Measurements from ENCODE around the gene PLEKHG2.
A peak's percentile ranks its signal among the peaks of the same experiment; 100 is the strongest.
"Not testable (repeated sequence)": the region's sequence is repeated elsewhere in the genome, so short reads cannot be mapped to it uniquely, and the experiment has no call there.

Gene PLEKHG2

GRCh38 chr19:39438270-39438934 lies 25.9 kb downstream of the PLEKHG2 start:
- H3K9ac ChIP-seq (ENCODE audit: low read length in 2 of 2) = no peak overlapping the region
- no peak overlapping the region for H3K4me3 ChIP-seq (ENCODE audit: low read length in 2 of 2)
- H3K4me1 ChIP-seq (ENCODE audit: control insufficient read depth, insufficient read depth, low read length) = peaks cover 29% of the 10 kb centered on the region
- no peak overlapping the region for H3K27ac ChIP-seq (ENCODE audit: low read length)
- peaks cover 3 to 6% of the 10 kb centered on the region in 2 donors for H3K27me3 ChIP-seq (ENCODE audit: control insufficient read depth in 1 of 2, insufficient read depth in 2 of 2, low read length in 2 of 2)
- H3K36me3 ChIP-seq (ENCODE audit: control insufficient read depth in 2 of 2, insufficient read depth in 2 of 2, low read length in 2 of 2) = peaks cover 11 to 12% of the 10 kb centered on the region in 2 donors
- no peaks in the 10 kb centered on the region for H3K9me3 ChIP-seq (ENCODE audit: control insufficient read depth in 2 of 2, low read length in 2 of 2)

DNA sequence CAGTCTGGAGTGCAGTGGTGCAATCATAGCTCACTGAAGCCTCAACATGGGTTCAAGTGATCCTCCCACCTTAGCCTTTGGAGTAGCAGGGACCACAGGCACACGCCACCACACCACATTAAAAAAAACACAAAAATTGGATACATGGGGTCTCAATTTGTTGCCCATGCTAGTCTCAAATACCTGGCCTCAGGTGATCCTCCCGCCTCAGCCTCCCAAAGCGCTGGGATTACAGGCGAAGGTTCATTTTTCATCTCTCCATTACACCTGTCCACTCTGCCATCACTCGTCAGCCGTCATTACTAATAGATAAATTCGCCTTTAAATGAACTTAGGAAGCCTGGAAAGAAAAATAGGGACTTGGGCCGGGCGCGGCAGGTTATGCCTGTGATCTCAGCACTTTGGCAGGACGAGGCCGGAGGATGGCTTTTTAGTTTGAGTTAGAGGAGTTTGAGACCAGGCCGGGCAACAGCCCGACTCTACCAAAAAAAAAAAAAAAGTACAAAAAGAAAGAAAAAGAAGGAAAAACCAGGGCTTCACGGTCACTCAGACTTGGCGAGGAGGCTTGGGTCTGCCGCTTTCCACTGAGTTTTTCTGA lies 32.2 kb downstream of the PLEKHG2 start:
- Histone ChIP-seq H3K27me3 (ENCODE audit: control insufficient read depth in 1 of 2, insufficient read depth in 2 of 2, low read length in 2 of 2) (peaks cover 0 to 2% of the 10 kb centered on the region in 2 donors), H3K27ac (ENCODE audit: low read length) (peak overlapping the region; percentile 95), H3K9ac (ENCODE audit: low read length in 2 of 2) (peak overlapping the region; percentile 84 to 100), H3K36me3 (ENCODE audit: control insufficient read depth in 2 of 2, insufficient read depth in 2 of 2, low read length in 2 of 2) (peaks cover 0 to 7% of the 10 kb centered on the region in 2 donors), H3K4me1 (ENCODE audit: control insufficient read depth, insufficient read depth, low read length) (peaks cover 31% of the 10 kb centered on the region), H3K9me3 (ENCODE audit: control insufficient read depth in 2 of 2, low read length in 2 of 2) (no peaks in the 10 kb centered on the region), H3K4me3 (ENCODE audit: low read length in 2 of 2) (peak overlapping the region; percentile 94 to 100)

- H3K27me3 ChIP-seq (ENCODE audit: control insufficient read depth in 1 of 2, insufficient read depth in 2 of 2, low read length in 2 of 2) = peaks cover 0 to 2% of the 10 kb centered on the region in 2 donors
- H3K9ac ChIP-seq (ENCODE audit: low read length in 2 of 2) = peak within 1 kb of the TSS; percentile 84 to 100
- H3K4me3 ChIP-seq (ENCODE audit: low read length in 2 of 2) = peak within 1 kb of the TSS; percentile 94 to 100
- no peaks in the 10 kb centered on the region for H3K9me3 ChIP-seq (ENCODE audit: control insufficient read depth in 2 of 2, low read length in 2 of 2)
- H3K4me1 ChIP-seq (ENCODE audit: control insufficient read depth, insufficient read depth, low read length) = peaks cover 33% of the 10 kb centered on the region
- peaks cover 0 to 7% of the 10 kb centered on the region in 2 donors for H3K36me3 ChIP-seq (ENCODE audit: control insufficient read depth in 2 of 2, insufficient read depth in 2 of 2, low read length in 2 of 2)
- peak within 1 kb of the TSS; percentile 95 for H3K27ac ChIP-seq (ENCODE audit: low read length)
Measured at GRCh38 chr19:39445196-39446111, 33.0 kb downstream of the PLEKHG2 start, which contains the start of gene SUPT5H. SUPT5H (plus strand) TSS chr19:39445582; CDS start chr19:39445891, 309 bp downstream.

GRCh38 chr19:39446365-39447084 lies 34.1 kb downstream of the PLEKHG2 start:
- Histone ChIP-seq H3K27me3 (ENCODE audit: control insufficient read depth in 1 of 2, insufficient read depth in 2 of 2, low read length in 2 of 2) (no peaks in the 10 kb centered on the region), H3K4me1 (ENCODE audit: control insufficient read depth, insufficient read depth, low read length) (peaks cover 34% of the 10 kb centered on the region), H3K4me3 (ENCODE audit: low read length in 2 of 2) (peak overlapping the region; percentile 94 to 100), H3K9ac (ENCODE audit: low read length in 2 of 2) (peak overlapping the region; percentile 84 to 100), H3K36me3 (ENCODE audit: control insufficient read depth in 2 of 2, insufficient read depth in 2 of 2, low read length in 2 of 2) (peaks cover 0 to 7% of the 10 kb centered on the region in 2 donors), H3K27ac (ENCODE audit: low read length) (no peak overlapping the region), H3K9me3 (ENCODE audit: control insufficient read depth in 2 of 2, low read length in 2 of 2) (no peaks in the 10 kb centered on the region)

DNA sequence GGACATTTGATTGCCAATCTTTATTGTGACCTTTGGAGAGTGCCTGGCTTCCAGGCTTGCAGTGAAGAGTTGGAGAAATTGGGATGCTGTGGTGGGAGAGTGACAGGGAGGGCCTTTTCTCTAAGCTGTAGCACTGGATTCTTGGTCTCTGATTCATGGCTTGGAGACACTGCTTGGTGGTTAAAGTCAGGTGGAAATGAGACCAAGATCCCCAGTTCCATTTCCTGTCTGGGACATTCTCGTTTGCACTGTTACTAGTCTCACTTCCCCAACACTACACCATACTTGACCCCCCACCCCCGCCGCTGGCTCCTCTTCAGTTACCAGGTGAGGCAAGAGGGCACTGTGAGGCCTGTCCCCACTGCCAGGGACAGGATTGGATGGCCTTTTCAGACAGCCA lies 35.8 kb downstream of the PLEKHG2 start:
- H3K4me3 ChIP-seq (ENCODE audit: low read length in 2 of 2) = no peak overlapping the region
- H3K27ac ChIP-seq (ENCODE audit: low read length) = no peak overlapping the region
- peaks cover 34% of the 10 kb centered on the region for H3K4me1 ChIP-seq (ENCODE audit: control insufficient read depth, insufficient read depth, low read length)
- peak overlapping the region in 1 of 2 donors; percentile 0 for H3K9ac ChIP-seq (ENCODE audit: low read length in 2 of 2)
- H3K9me3 ChIP-seq (ENCODE audit: control insufficient read depth in 2 of 2, low read length in 2 of 2) = no peaks in the 10 kb centered on the region
- H3K36me3 ChIP-seq (ENCODE audit: control insufficient read depth in 2 of 2, insufficient read depth in 2 of 2, low read length in 2 of 2) = peaks cover 4 to 17% of the 10 kb centered on the region in 2 donors
- no peaks in the 10 kb centered on the region for H3K27me3 ChIP-seq (ENCODE audit: control insufficient read depth in 1 of 2, insufficient read depth in 2 of 2, low read length in 2 of 2)

DNA sequence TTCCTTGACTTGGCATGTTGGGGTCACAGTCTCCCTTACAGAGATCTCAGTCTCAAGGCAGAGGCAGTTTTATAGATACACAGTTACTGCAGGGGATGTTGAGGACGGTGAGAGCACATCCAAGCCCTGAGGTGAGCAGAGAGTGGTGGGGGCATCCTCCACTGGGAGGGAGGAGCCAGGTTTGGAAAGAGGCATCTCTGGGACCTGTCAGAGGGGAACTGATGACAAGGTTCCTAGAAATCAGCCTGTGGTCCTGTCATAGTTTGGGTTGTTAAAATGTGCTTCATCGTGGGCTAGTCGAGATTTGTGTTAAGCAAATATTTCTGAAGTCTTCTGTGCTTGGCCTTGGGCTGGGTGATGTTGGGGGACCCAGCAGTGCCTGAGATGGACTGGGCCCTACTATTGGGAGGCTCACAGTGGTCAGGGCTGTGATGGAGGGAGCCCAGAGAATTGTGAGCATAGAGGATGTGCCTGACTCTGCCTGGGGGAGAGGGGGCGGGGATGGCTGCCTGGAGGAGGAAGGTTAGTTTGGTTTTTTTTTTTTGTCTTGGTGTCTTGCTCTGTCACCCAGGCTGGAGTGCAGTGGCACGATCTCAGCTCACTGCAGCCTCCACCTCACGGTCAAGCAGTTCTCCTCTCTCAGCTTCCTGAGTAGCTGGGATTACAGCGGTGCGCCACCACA lies 36.8 kb downstream of the PLEKHG2 start:
- peaks cover 6 to 21% of the 10 kb centered on the region in 2 donors for H3K36me3 ChIP-seq (ENCODE audit: control insufficient read depth in 2 of 2, insufficient read depth in 2 of 2, low read length in 2 of 2)
- H3K4me1 ChIP-seq (ENCODE audit: control insufficient read depth, insufficient read depth, low read length) = peaks cover 34% of the 10 kb centered on the region
- H3K9me3 ChIP-seq (ENCODE audit: control insufficient read depth in 2 of 2, low read length in 2 of 2) = no peaks in the 10 kb centered on the region
- H3K4me3 ChIP-seq (ENCODE audit: low read length in 2 of 2) = no peak overlapping the region
- H3K27ac ChIP-seq (ENCODE audit: low read length) = no peak overlapping the region
- no peak overlapping the region for H3K9ac ChIP-seq (ENCODE audit: low read length in 2 of 2)
- no peaks in the 10 kb centered on the region for H3K27me3 ChIP-seq (ENCODE audit: control insufficient read depth in 1 of 2, insufficient read depth in 2 of 2, low read length in 2 of 2)

- H3K4me1 ChIP-seq (ENCODE audit: control insufficient read depth, insufficient read depth, low read length) = peaks cover 24% of the 10 kb centered on the region
- not testable (repeated sequence) for H3K4me3 ChIP-seq (ENCODE audit: low read length in 2 of 2); H3K9ac ChIP-seq (ENCODE audit: low read length in 2 of 2); H3K27me3 ChIP-seq (ENCODE audit: control insufficient read depth in 1 of 2, insufficient read depth in 2 of 2, low read length in 2 of 2); H3K9me3 ChIP-seq (ENCODE audit: control insufficient read depth in 2 of 2, low read length in 2 of 2); H3K27ac ChIP-seq (ENCODE audit: low read length)
- peaks cover 6 to 25% of the 10 kb centered on the region in 2 donors for H3K36me3 ChIP-seq (ENCODE audit: control insufficient read depth in 2 of 2, insufficient read depth in 2 of 2, low read length in 2 of 2)
Measured at GRCh38 chr19:39451257-39451656, 38.8 kb downstream of the PLEKHG2 start.

- Histone ChIP-seq H3K9ac (ENCODE audit: low read length in 2 of 2) (no peak overlapping the region), H3K4me3 (ENCODE audit: low read length in 2 of 2) (no peak overlapping the region), H3K9me3 (ENCODE audit: control insufficient read depth in 2 of 2, low read length in 2 of 2) (no peaks in the 10 kb centered on the region), H3K27me3 (ENCODE audit: control insufficient read depth in 1 of 2, insufficient read depth in 2 of 2, low read length in 2 of 2) (no peaks in the 10 kb centered on the region), H3K27ac (ENCODE audit: low read length) (no peak overlapping the region), H3K36me3 (ENCODE audit: control insufficient read depth in 2 of 2, insufficient read depth in 2 of 2, low read length in 2 of 2) (peaks cover 60 to 65% of the 10 kb centered on the region in 2 donors), H3K4me1 (ENCODE audit: control insufficient read depth, insufficient read depth, low read length) (no peaks in the 10 kb centered on the region)
Measured at GRCh38 chr19:39463403-39463802, 50.9 kb downstream of the PLEKHG2 start.

GRCh38 chr19:39465956-39466747 lies 53.7 kb downstream of the PLEKHG2 start:
- Histone ChIP-seq H3K4me1 (ENCODE audit: control insufficient read depth, insufficient read depth, low read length) (no peaks in the 10 kb centered on the region), H3K9ac (ENCODE audit: low read length in 2 of 2) (no peak overlapping the region), H3K9me3 (ENCODE audit: control insufficient read depth in 2 of 2, low read length in 2 of 2) (no peaks in the 10 kb centered on the region), H3K4me3 (ENCODE audit: low read length in 2 of 2) (no peak overlapping the region), H3K27ac (ENCODE audit: low read length) (no peak overlapping the region), H3K27me3 (ENCODE audit: control insufficient read depth in 1 of 2, insufficient read depth in 2 of 2, low read length in 2 of 2) (no peaks in the 10 kb centered on the region), H3K36me3 (ENCODE audit: control insufficient read depth in 2 of 2, insufficient read depth in 2 of 2, low read length in 2 of 2) (peaks cover 63 to 66% of the 10 kb centered on the region in 2 donors)

All from stomach smooth muscle (tissue), 2 donors.